Measurements from ENCODE around the gene SEPTIN12. TPM values are rescaled to one million over a fixed set of nuclear protein-coding genes. Genes with fewer than 3 reads are reported as not detected.

Gene SEPTIN12
- total and polyA plus RNA-seq, 2 of the 8 experiments (the other 6 are each of a cell fraction or from before 2014, with no cell fraction given), result 0.24 TPM; not detected in 1

- no peaks in the 10 kb centered on the region; a peak in 1 of 7 replicates for H3K27me3 ChIP-seq (replicated peaks in 1 of 4; ENCODE audit: control insufficient read depth in 3 of 4, extremely low read depth in 1 of 4, insufficient read depth in 3 of 4, low read length in 3 of 4)
- no peak for DNase-seq (ENCODE audit: low read depth in 1 of 2, low spot score in 2 of 2)
- H2BK5ac ChIP-seq (ENCODE audit: low read depth, low read length), result no peak overlapping the region
- no peak overlapping the region for H2BK15ac ChIP-seq (ENCODE audit: low read length)
- H3K4ac ChIP-seq (replicated peaks; ENCODE audit: insufficient read length, low read depth, low read length), result no peak overlapping the region
- no peak overlapping the region for H2AK5ac ChIP-seq (ENCODE audit: low read depth, low read length)
- H3K36me3 ChIP-seq (ENCODE audit: control insufficient read depth in 2 of 4, insufficient read depth in 4 of 4, low read length in 3 of 4), result no peaks in the 10 kb centered on the region
- ChIA-PET POLR2A (ENCODE audit: partially characterized antibody) (interaction anchor here (0.6 to 1.7 kb wide), 3 partner anchors 14 to 45 kb away, joined by 3 to 4 read pairs (median 3); partner anchors contain the start of gene ROGDI), CTCF (ENCODE audit: partially characterized antibody) (interaction anchor here (0.6 to 1.2 kb wide), 3 partner anchors 11 to 147 kb away, joined by 3 read pairs; no protein-coding TSS in a partner anchor)
- H3K79me1 ChIP-seq (ENCODE audit: low read depth, low read length), result no peaks in the 10 kb centered on the region
- no peak overlapping the region for H4K5ac ChIP-seq (ENCODE audit: insufficient read length, low read depth, low read length)
- no peaks in the 10 kb centered on the region for H3K9me3 ChIP-seq (ENCODE audit: insufficient read depth in 2 of 2, low read depth in 1 of 2, low read length in 1 of 2)
- H3K4me3 ChIP-seq (ENCODE audit: extremely low read depth in 1 of 4, insufficient read depth in 2 of 4, low read depth in 3 of 4, low read length in 4 of 4), result no peak overlapping the region
- H2BK12ac ChIP-seq (ENCODE audit: low read depth, low read length), result no peak overlapping the region
- no peak for TF ChIP-seq TBP (IDR thresholded peaks at IDR 0.05; ENCODE audit: low read depth, low read length)
- peaks cover 0 to 13% (median 4%) of the 10 kb centered on the region in 4 experiments; a peak in 5 of 7 replicates for H3K4me1 ChIP-seq (replicated peaks in 1 of 4; ENCODE audit: control insufficient read depth in 3 of 4, insufficient read depth in 4 of 4, low read length in 3 of 4)
- no peak overlapping the region for H3K27ac ChIP-seq (ENCODE audit: low read depth, low read length)
- no peak overlapping the region for H2BK20ac ChIP-seq (ENCODE audit: low read length)
- H2AFZ ChIP-seq (ENCODE audit: low read length), result 0 out of 2 replicates have a peak overlapping the region, but pooled peaks have one; percentile 6
- no peak for FAIRE-seq
- no peak overlapping the region for H3K14ac ChIP-seq (ENCODE audit: insufficient read length)
- no peaks in the 10 kb centered on the region for H3K79me2 ChIP-seq (ENCODE audit: control insufficient read depth in 1 of 2, insufficient read depth in 2 of 2, low read length in 2 of 2)
- H4K8ac ChIP-seq (ENCODE audit: extremely low read depth, insufficient read depth, low read length), result no peak overlapping the region
- H2BK120ac ChIP-seq (replicated peaks; ENCODE audit: low read depth, low read length), result no peak overlapping the region
- H3K9ac ChIP-seq (replicated peaks in 1 of 4; ENCODE audit: extremely low read depth in 1 of 4, low read depth in 3 of 4, low read length in 3 of 4), result no peak overlapping the region
- no peak overlapping the region for H3K23ac ChIP-seq (ENCODE audit: insufficient read length)
- no peaks in the 10 kb centered on the region for H4K20me1 ChIP-seq (replicated peaks in 1 of 2; ENCODE audit: control insufficient read depth in 1 of 2, insufficient read depth in 2 of 2, low read length in 2 of 2)
- WGBS, 2 experiments (ENCODE audit: extremely low coverage in 1 of 2, insufficient coverage in 1 of 2, insufficient read length in 1 of 2, insufficient replicate concordance in 2 of 2, low coverage in 1 of 2, low lambda C conversion rate in 2 of 2, missing lambda C conversion rate in 1 of 2), result 94% methylated on average over 7 of the region's 7 CpGs; no CpG with 5 or more reads in 1 of the 2 experiments
- no peak overlapping the region for H4K91ac ChIP-seq (replicated peaks; ENCODE audit: insufficient read length, low read length)
- H3K18ac ChIP-seq (ENCODE audit: extremely low read depth, low read length), result no peak overlapping the region
- no peak overlapping the region for H3K4me2 ChIP-seq (ENCODE audit: insufficient read depth in 1 of 2, low read depth in 2 of 2, low read length in 2 of 2)
- H3K23me2 ChIP-seq (ENCODE audit: low read depth, low read length), result no peaks in the 10 kb centered on the region
- no peak overlapping the region for H3K56ac ChIP-seq (replicated peaks; ENCODE audit: insufficient read length, low read depth, low read length)
Measured at GRCh38 chr16:4788910-4789309, 765 bp upstream of the SEPTIN12 start.

Data from H1 (cell line).